ENCODE data around the gene PEAR1. TPM values are rescaled to one million over a fixed set of nuclear protein-coding genes. Genes with fewer than 3 reads are reported as not detected.

PEAR1 gene
- total RNA-seq, 1 experiment from 2014 or later, result 10.8 TPM

- Histone ChIP-seq H3K4me1 (ENCODE audit: control insufficient read depth in 1 of 2, insufficient read depth in 2 of 2, low read length in 2 of 2) (peaks cover 0 to 18% of the 10 kb centered on the region in 2 experiments; a peak in 2 of 4 replicates), H2AFZ (ENCODE audit: low read depth, low read length, poor library complexity, severe bottlenecking) (no peak overlapping the region), H3K9me2 (ENCODE audit: insufficient read depth) (no peaks in the 10 kb centered on the region), H3K9ac (ENCODE audit: low read length) (no peak overlapping the region), H3K36me3 (ENCODE audit: control insufficient read depth in 1 of 2, insufficient read depth in 2 of 2, low read length in 2 of 2) (no peaks in the 10 kb centered on the region), H3K9me3 (ENCODE audit: control insufficient read depth in 1 of 2, insufficient read depth in 1 of 2, low read depth in 1 of 2, low read length in 2 of 2) (no peaks in the 10 kb centered on the region), H3K4me3 (replicated peaks in 1 of 2; ENCODE audit: low read depth in 1 of 2, low read length in 2 of 2) (no peak overlapping the region), H3K27ac (ENCODE audit: low read depth, low read length) (no peak overlapping the region), H3K4me2 (ENCODE audit: low read length) (no peak overlapping the region), H4K20me1 (ENCODE audit: insufficient read depth) (no peaks in the 10 kb centered on the region), H3K79me2 (ENCODE audit: insufficient read depth, low read length) (no peaks in the 10 kb centered on the region), H3K27me3 (ENCODE audit: insufficient read depth, low read length) (no peaks in the 10 kb centered on the region)
- no TSS peak for BruUV-seq (replicated peaks)
- TF ChIP-seq EGR1 (IDR thresholded peaks at IDR 0.05; ENCODE audit: low read depth) (no peak), FOSL1 (IDR thresholded peaks at IDR 0.05; ENCODE audit: low read depth) (no peak), ZFX (IDR thresholded peaks at IDR 0.05) (no peak), SP1 (IDR thresholded peaks at IDR 0.05; ENCODE audit: low read depth) (no peak), ATF3 (IDR thresholded peaks at IDR 0.05) (no peak), JUND (IDR thresholded peaks at IDR 0.05) (no peak), SRF (IDR thresholded peaks at IDR 0.05; ENCODE audit: low read depth) (no peak), TCF7L2 (IDR thresholded peaks at IDR 0.05; ENCODE audit: borderline replicate concordance, extremely low read depth, insufficient read depth, insufficient read length) (no peak), EZH2phosphoT487 (IDR thresholded peaks at IDR 0.05; ENCODE audit: borderline replicate concordance) (no peak), POLR2A (IDR thresholded peaks at IDR 0.05; ENCODE audit: borderline replicate concordance, extremely low read depth, insufficient read depth, insufficient read length) (no peak), CEBPB (IDR thresholded peaks at IDR 0.05; ENCODE audit: low read depth) (no peak), POLR2AphosphoS5 (IDR thresholded peaks at IDR 0.05; ENCODE audit: low read depth, low read length) (no peak)
- TF ChIP-seq, protein P1, sequence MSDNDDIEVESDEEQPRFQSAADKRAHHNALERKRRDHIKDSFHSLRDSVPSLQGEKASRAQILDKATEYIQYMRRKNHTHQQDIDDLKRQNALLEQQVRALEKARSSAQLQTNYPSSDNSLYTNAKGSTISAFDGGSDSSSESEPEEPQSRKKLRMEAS (IDR thresholded peaks at IDR 0.05), result no peak
- TF ChIP-seq, protein P2, sequence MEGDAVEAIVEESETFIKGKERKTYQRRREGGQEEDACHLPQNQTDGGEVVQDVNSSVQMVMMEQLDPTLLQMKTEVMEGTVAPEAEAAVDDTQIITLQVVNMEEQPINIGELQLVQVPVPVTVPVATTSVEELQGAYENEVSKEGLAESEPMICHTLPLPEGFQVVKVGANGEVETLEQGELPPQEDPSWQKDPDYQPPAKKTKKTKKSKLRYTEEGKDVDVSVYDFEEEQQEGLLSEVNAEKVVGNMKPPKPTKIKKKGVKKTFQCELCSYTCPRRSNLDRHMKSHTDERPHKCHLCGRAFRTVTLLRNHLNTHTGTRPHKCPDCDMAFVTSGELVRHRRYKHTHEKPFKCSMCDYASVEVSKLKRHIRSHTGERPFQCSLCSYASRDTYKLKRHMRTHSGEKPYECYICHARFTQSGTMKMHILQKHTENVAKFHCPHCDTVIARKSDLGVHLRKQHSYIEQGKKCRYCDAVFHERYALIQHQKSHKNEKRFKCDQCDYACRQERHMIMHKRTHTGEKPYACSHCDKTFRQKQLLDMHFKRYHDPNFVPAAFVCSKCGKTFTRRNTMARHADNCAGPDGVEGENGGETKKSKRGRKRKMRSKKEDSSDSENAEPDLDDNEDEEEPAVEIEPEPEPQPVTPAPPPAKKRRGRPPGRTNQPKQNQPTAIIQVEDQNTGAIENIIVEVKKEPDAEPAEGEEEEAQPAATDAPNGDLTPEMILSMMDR (IDR thresholded peaks at IDR 0.05 in 2 of 3, conservative IDR thresholded peaks at IDR 0.05 in 1 of 3; ENCODE audit: borderline replicate concordance in 1 of 3, insufficient read depth in 1 of 3, low read depth in 2 of 3, low read length in 2 of 3), result no peak
- RAD21 ChIA-PET (ENCODE audit: low non-redundant PET in 1 of 2, low total read pairs in 2 of 2, uncharacterized antibody in 2 of 2, unreplicated experiment in 2 of 2), result interaction anchor here in 1 of 2 experiments (0.6 kb wide), 1 partner anchor 87 kb away, joined by 6 read pairs; no protein-coding TSS in a partner anchor
- intact Hi-C loops (cut with micrococcal nuclease), result no loop called here
- DNase-seq (ENCODE audit: low read depth, low spot score) (no peak), ATAC-seq (no peak)
- CTCF ChIA-PET, result interaction anchor here (1.7 kb wide), 1 partner anchor 42 kb away, joined by 5 read pairs; no protein-coding TSS in a partner anchor
- POLR2A ChIA-PET, result no interaction called here
Measured at GRCh38 chr1:156885880-156886355, 7.6 kb upstream of the PEAR1 start.
